ENCODE data around the gene ADAMTS19.
A peak's percentile ranks its signal among the peaks of the same experiment; 100 is the strongest.
"Not testable (repeated sequence)": the region's sequence is repeated elsewhere in the genome, so short reads cannot be mapped to it uniquely, and the experiment has no call there.

The ADAMTS19 gene

GRCh38 chr5:129593525-129593924 is 133.4 kb downstream of the ADAMTS19 start:
- DNase-seq: no peak

DNA sequence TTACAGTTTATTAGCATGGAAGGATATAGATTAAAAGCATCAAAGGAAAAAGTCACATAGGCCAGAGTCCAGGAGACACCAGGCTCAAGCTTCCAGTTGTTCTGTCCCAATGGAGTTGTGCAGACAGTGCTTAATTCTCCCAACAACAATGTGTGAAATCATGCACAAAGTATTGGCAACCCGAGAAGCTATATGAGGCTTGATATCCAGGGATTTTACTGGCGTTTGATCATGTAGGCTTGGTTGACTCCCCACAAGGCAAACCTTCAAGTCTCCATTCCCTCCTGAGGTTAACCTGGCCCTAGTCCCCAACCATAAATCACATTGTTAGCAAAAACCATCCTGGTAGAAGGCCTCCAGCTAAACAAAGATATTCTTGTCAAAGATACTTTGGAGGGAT is 141.5 kb downstream of the ADAMTS19 start:
- no peak for DNase-seq

DNA sequence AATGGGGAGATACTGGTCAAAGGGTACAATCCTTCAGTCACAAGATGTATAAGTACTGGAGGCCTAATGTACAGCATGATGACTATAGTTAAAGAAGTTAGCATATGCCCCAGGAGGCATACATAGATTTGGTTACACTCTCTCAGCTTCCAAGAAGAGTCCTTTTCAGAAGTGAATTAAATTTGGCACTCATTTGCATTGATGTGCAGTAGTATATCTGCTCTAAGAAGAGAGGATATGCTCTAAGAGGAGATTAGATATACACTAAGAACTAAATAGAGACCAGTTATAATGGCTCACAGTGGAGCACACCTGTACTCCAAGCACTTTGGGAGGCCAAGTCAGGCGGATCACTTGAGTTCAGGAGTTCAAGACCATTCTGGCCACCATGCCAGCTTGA is 148.3 kb downstream of the ADAMTS19 start:
- DNase-seq: no peak

GRCh38 chr5:129609710-129610109 is 149.6 kb downstream of the ADAMTS19 start:
- no peak for DNase-seq

GRCh38 chr5:129616517-129616916 is 156.4 kb downstream of the ADAMTS19 start:
- DNase-seq: no peak

DNA sequence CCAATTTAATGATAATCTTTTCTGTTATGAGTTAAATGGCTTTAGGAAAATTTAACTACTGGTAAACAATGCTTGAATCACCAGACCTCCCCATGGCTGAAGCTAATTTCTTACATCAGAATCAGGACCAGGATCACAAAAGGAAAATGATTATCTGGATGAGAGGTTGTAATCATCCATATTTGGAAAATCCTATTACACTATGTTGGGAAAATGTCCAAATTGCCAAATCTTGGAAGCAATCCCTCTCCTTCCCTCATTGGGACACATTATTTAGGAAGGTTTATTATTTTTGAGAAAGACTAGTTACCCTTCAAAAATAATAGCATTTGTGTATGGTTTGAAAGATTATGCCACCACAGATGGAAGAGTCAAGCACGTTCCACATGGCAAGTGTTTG is 157.1 kb downstream of the ADAMTS19 start:
- DNase-seq: no peak

DNA sequence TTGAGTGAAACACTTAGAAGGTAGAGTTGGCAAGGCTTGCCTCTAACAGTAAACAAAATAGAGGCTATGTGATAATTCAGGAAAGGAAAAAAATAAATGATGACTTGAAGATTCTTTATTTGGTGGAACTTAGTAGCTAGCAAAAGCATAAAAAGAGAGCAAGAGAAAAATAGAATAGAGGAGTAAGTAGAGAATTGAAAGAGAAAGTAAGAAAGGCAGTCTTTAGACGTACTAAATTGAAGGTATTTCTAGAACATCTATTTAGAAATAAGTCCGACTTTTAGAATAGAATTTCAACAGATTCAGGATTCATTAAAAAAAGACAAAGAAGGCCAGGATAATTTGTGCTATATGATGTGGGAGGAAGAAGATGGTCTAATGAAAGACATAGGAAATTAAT is 159.7 kb downstream of the ADAMTS19 start:
- no peak for DNase-seq

GRCh38 chr5:129622531-129622930 is 162.4 kb downstream of the ADAMTS19 start:
- no peak for DNase-seq

DNA sequence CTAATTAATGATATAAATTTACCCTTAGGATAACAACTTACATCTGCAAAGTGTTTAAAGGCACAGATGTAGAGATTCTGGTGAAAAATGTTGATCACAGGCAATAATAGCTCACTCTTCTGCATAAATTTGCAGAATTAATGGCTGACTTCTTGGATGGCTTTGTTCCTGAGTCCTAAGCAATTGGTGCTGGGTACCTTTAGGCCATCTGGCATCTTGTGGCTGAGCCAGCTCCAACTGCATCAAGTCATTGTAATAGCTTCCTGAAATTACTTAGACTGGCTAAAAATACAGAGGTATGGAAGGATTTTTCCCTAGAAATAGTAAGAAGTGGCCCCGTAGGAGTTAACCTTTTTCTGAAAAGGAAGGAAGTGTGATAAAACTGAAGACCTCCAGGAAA is 169.5 kb downstream of the ADAMTS19 start:
- DNase-seq: no peak

DNA sequence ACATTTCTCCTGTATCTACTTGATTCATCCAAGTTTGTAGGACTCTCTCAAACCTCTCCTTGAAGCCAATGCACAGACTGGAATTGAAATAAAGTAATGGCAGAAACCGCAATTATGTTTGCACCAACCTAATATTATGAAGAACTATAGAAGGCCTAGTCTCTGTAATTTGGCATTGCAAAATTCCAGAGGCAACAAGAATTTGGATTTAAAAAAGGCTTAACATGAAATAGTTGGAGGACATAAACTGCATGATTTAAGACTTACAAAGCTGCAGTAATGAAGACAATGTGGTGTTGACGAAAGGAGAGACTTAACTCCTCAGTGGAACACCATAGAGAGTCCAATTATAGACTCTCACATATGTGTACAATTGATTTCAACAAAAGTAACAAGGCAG is 170.0 kb downstream of the ADAMTS19 start:
- no peak for DNase-seq

- DNase-seq: no peak
Measured at GRCh38 chr5:129631961-129632360, 171.9 kb downstream of the ADAMTS19 start.

DNA sequence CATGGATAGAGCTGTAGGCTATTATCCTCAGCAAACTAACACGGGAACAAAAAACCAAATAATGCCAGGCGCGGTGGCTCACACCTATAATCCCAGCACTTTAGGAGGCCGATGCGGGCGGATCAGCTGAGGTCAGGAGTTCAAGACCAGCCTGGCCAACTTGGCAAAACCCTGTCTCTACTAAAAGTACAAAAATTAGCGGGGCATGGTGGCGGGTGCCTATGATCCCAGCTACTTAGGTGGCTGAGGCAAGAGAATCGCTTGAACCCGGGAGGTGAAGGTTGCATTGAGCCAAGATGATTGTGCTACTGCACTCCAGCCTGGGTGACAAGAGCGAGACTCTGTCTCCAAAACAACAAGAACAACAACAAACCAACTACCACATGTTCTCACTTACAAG is 177.4 kb downstream of the ADAMTS19 start:
- not testable (repeated sequence) for DNase-seq

GRCh38 chr5:129639331-129639730 is 179.2 kb downstream of the ADAMTS19 start:
- no peak for DNase-seq

- DNase-seq: no peak
Measured at GRCh38 chr5:129652349-129653056, 192.4 kb downstream of the ADAMTS19 start.

DNA sequence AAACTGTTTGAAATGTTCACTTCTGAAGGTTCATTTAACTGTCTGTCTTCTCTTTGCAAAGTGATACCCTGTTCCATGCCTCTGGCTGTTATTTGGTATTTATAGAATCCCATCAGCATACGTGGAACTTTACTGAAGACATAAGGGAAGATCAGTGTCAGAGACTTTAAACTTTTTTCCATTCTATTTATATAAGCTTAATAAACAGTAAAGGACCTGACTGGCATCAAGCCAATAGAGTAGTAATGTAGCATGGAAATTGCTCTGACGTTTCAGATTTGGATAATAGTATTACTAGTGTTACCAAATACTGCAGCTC is 192.9 kb downstream of the ADAMTS19 start:
- no peak for DNase-seq

DNA sequence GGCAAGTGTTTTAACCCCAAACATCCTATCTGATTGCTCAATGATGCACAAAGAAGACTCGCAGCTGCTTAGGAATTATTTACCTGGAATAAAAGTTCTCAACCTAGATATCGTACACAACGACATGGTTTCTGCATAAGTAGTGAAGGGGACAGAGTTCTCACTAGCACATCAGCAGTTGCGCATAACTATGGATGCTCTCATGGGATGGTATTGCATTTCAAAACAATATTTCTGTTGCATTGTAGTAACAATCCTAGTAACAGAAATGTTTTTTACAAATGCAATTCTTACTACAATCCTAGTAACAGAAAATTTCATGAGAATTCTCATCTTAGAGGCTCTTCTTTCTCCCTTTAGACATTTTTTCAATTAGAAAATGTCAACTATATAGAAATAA is 193.3 kb downstream of the ADAMTS19 start:
- DNase-seq: no peak

GRCh38 chr5:129656952-129657351 is 196.9 kb downstream of the ADAMTS19 start:
- no peak for DNase-seq

- DNase-seq: no peak
Measured at GRCh38 chr5:129658801-129659200, 198.7 kb downstream of the ADAMTS19 start.

- DNase-seq: no peak
Measured at GRCh38 chr5:129661366-129662035, 201.4 kb downstream of the ADAMTS19 start.

DNA sequence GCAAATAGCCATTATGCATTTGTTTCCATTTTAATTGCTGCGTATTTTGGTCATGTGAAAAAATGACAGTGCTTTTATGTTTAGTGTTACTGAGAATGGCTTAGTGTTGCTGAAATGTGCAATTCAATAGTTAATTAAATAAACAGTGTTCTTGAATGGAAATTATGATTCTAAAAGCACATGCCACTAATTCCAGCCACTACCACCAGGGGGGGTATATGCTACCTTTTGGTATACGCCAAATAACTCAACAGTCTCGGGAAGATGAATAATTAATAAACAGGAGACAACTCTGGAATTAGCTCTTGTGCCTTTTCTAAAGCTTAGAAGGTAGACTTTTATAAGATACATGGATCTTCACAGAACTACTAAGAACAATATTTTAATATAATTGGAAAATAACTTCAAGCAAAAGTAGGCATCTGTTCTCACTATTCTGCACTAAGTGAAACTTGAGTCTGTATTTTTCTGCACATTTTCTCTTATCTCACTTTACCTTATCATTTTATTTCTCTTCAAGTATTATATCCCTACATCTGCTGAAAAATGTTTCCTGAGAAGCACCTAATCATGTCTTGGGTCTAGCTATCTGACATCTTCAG is 204.3 kb downstream of the ADAMTS19 start:
- peak; percentile 12 for DNase-seq

DNA sequence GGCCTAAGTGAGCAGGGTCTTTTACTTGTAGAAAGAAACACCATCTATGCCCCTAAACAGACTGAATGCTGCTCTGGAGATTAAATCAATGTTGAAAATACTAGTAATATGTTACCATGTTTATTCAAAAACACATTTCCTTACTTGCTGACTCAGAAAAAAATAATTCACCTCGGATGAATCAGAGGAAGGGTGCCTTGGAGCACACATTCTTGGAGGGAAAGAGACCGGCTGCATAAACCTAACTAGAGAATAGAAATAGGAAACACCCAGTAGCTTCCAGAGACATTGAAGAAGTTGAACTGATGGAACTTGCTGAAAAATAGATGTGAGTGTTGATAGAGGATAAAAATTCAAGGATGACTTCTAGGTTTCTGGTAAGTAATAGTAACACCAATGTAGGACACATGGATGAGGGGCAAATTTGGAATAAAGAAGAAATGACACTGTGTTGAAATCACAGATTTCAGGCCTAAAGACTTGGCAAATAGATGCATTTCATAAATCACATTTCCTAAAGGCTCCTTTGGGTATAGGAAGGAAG is 210.9 kb downstream of the ADAMTS19 start:
- DNase-seq: no peak

DNA sequence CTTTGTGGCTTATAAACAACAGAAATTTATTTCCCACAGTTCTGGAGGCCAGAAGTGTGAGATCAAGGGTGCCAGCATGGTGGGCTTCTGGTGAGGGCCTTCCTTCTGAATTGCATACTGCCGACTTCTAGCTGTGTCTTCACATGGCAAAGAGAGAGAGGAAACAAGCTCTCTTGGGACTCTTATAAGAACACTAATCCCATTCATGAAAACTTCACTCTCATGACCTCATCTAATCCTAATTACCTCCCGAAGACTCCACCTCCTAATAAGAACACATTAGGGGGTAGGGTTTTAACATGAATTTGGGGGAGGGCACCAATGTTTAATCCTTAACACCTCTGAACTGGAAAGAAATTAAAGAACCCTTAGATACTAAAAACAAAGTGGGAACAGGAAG is 211.9 kb downstream of the ADAMTS19 start:
- no peak for DNase-seq

GRCh38 chr5:129679671-129680070 is 219.6 kb downstream of the ADAMTS19 start:
- no peak for DNase-seq

- DNase-seq: no peak
Measured at GRCh38 chr5:129687941-129688340, 227.8 kb downstream of the ADAMTS19 start.

All from midbrain (tissue), 1 donor.